ENCODE data around the gene CLCN2. TPM values are rescaled to one million over a fixed set of nuclear protein-coding genes. Genes with fewer than 3 reads are reported as not detected.

The CLCN2 gene
- polyA plus RNA-seq, 1 donor: 4.8 TPM

Other genes starting within 250 kb of the CLCN2 start
- gene EIF2B5, start 226.2 kb downstream of the CLCN2 start, polyA plus RNA-seq (ENCODE audit: insufficient read length): 41.3 TPM
- 97.4 TPM for gene DVL3, start 206.2 kb downstream of the CLCN2 start, polyA plus RNA-seq (ENCODE audit: insufficient read length)
- gene AP2M1, start 186.8 kb downstream of the CLCN2 start, polyA plus RNA-seq (ENCODE audit: insufficient read length): 175 TPM
- 51.5 TPM for gene ABCF3, start 175.4 kb downstream of the CLCN2 start, polyA plus RNA-seq (ENCODE audit: insufficient read length)
- gene VWA5B2, start 132.0 kb downstream of the CLCN2 start, polyA plus RNA-seq (ENCODE audit: insufficient read length): 0.63 TPM
- gene ALG3, start 112.6 kb downstream of the CLCN2 start, polyA plus RNA-seq (ENCODE audit: insufficient read length): 25.5 TPM
- 1.0 TPM for gene EEF1AKMT4, start 111.9 kb downstream of the CLCN2 start, polyA plus RNA-seq (ENCODE audit: insufficient read length)
- gene CAMK2N2, start 100.1 kb downstream of the CLCN2 start, polyA plus RNA-seq (ENCODE audit: insufficient read length): not detected
- not detected for gene ECE2, start 85.6 kb downstream of the CLCN2 start, polyA plus RNA-seq (ENCODE audit: insufficient read length)
- gene PSMD2, start 62.4 kb downstream of the CLCN2 start, polyA plus RNA-seq (ENCODE audit: insufficient read length): 169 TPM
- 197 TPM for gene EIF4G1, start 47.0 kb downstream of the CLCN2 start, polyA plus RNA-seq (ENCODE audit: insufficient read length)
- gene FAM131A, start 24.0 kb downstream of the CLCN2 start, polyA plus RNA-seq (ENCODE audit: insufficient read length): 9.7 TPM
- gene POLR2H, start 105 bp upstream of the CLCN2 start, polyA plus RNA-seq (ENCODE audit: insufficient read length): 42.2 TPM
- gene THPO, start 16.6 kb upstream of the CLCN2 start, polyA plus RNA-seq (ENCODE audit: insufficient read length): 2.5 TPM
- gene CHRD, start 18.4 kb upstream of the CLCN2 start, polyA plus RNA-seq (ENCODE audit: insufficient read length): 18.7 TPM
- 42.4 TPM for gene EPHB3, start 200.2 kb upstream of the CLCN2 start, polyA plus RNA-seq (ENCODE audit: insufficient read length)